ENCODE data around the gene PCSK1N.
"Not testable (repeated sequence)": the region's sequence is repeated elsewhere in the genome, so short reads cannot be mapped to it uniquely, and the experiment has no call there.

The PCSK1N gene

DNA sequence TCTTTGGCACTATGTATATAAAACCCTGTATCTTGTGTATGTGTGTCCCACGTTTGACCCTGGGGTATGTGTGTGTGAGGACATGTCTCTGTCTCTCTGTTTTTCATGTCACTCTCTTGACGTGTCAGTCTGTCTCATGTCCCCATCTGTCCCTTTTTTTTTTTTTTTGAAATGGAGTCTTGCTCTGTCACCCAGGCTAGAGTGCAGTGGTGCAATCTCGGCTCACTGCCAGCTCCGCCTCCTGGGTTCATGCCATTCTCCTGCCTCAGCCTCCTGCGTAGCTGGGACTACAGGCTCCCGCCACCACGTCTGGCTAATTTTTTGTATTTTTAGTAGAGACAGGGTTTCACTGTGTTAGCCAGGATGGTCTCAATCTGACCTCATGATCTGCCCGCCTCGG is 16.0 kb downstream of the PCSK1N start:
- DNase-seq: not testable (repeated sequence)

DNA sequence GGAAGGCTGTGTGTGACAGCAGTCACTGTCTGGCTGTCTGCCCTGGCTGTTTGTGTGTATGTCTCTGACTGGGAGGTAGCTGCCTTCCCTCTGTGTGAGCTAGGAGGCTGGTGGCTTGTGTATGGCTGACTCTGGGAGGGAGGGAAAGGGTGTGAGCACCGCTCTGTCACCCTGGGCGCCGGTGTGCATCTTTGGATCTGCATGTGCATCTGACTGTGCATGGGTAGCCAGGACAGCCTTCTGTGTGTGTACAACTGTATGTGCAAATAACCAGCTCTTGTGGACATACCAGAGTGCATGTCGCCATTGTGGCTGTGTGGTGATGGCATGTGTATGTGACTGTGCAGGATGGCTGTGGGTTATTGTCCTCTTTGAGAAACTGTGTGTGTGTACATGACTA is 16.5 kb downstream of the PCSK1N start:
- DNase-seq: no peak

DNA sequence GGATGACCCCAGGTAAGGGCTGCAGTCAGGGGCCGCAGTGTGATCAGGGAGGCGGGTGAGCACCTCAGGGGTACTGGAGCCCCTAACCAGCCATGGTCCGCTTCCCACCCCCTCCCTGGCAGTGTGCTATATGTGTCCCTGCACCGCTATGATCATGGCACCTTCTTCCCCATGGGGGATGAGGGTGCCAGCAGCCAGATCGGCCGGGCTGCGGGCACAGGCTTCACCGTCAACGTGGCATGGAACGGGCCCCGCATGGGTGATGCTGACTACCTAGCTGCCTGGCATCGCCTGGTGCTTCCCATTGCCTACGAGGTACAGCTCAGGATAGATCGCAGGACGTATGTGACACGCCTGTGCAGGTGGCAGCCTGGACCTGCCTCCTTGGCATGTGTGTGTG is 17.3 kb downstream of the PCSK1N start:
- no peak for DNase-seq

DNA sequence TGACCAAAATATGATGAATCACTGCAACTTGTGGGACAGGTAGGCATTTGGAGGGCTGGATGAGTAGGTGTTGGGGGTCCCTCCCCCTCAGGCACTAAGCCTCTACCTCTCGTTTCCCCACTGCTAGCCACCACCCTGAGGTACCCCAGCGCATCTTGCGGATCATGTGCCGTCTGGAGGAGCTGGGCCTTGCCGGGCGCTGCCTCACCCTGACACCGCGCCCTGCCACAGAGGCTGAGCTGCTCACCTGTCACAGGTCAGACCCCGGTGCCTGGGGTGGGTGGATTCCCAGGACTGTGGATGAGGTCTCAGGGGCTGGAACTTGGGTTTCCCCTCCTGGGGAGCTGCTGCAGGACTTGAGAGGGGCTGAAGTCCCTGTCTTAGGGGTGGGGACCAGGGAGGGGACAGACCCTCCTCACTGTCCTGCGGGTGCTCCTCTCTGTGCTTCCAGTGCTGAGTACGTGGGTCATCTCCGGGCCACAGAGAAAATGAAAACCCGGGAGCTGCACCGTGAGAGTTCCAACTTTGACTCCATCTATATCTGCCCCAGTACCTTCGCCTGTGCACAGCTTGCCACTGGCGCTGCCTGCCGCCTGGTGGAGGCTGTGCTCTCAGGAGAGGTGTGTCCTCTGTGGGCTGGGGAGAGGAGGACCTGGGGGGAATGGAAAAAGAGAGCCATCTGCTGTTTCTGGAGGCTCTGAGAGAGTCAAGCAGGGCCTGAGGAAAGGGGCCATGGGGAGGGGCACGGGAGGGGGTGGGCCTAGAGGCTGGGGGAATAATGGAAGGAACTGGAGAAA is 19.2 kb downstream of the PCSK1N start:
- DNase-seq: no peak

DNA sequence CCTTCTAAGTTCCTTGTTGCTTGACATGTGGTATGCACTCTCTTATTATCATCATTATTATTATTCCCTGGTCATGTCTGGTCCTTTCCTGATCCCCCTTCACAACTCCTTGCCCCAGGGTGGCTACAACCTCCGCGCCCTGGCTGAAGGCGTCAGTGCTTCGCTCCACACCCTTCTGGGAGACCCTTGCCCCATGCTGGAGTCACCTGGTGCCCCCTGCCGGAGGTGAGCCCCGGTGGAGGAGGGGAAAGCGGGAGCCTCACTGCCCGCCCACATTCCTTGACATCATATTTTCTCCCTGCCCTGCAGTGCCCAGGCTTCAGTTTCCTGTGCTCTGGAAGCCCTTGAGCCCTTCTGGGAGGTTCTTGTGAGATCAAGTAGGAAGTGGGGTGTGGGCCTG is 20.1 kb downstream of the PCSK1N start:
- no peak for DNase-seq

DNA sequence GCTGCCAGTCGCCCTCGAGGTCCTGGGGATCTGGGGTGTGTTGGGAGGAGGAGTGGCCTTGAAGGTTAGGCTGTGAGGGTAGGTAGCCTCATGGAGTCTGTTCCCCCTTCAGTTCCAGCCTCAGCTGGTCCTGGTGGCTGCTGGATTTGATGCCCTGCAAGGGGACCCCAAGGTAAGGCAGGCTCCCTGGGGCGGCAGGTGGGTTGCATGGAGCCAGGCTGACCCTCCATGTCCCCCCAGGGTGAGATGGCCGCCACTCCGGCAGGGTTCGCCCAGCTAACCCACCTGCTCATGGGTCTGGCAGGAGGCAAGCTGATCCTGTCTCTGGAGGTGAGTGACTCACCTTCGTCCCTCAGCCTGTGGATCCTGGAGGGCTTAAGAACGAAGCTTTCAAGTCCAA is 20.7 kb downstream of the PCSK1N start:
- no peak for DNase-seq

DNA sequence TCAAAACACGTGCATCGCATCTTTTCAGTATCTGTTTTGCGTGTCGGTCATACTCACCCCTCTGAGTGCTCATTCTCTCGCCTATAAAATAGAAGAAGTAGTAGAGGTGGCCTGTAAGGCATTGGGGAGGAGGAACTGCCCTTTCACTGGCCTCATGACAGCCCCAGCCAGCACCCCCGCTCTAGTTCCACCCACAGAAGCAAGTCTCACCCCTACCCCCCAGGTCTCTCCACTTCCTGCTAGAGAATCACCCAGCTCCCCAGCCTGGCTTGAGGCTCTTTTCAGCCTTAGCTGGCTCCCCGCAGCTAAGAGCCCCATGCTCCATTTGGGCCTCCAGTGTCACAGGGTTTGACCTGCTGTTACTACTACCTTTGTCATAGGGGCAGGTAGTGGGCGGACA is 21.8 kb downstream of the PCSK1N start:
- no peak for DNase-seq

DNA sequence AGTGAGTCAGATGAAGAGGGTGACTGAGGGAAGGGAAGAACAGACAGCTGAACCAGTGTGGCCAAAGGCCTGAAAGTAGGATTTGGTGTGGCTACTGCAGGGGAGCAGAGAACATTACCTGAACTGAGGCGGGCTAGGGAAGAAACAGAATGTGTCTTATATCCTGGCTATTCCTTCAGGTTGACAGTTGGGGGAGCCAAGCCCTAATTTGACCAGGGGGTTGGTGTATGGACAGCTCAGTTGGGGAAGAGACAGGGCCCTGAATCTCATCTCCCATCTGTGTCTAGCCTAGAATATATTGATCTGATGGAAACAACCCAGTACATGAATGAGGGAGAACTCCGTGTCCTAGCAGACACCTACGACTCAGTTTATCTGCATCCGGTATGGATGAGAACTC is 29.3 kb downstream of the PCSK1N start:
- no peak for DNase-seq

DNA sequence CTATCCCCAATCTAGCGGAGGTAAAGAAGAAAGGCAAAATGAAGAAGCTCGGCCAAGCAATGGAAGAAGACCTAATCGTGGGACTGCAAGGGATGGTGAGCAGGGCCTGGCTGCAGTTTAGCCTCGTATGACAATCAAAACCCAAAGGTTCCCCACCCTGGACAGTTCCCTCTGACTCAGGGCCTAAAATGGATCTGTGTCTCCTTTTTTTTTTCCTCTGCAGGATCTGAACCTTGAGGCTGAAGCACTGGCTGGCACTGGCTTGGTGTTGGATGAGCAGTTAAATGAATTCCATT is 32.6 kb downstream of the PCSK1N start:
- no peak for DNase-seq

DNA sequence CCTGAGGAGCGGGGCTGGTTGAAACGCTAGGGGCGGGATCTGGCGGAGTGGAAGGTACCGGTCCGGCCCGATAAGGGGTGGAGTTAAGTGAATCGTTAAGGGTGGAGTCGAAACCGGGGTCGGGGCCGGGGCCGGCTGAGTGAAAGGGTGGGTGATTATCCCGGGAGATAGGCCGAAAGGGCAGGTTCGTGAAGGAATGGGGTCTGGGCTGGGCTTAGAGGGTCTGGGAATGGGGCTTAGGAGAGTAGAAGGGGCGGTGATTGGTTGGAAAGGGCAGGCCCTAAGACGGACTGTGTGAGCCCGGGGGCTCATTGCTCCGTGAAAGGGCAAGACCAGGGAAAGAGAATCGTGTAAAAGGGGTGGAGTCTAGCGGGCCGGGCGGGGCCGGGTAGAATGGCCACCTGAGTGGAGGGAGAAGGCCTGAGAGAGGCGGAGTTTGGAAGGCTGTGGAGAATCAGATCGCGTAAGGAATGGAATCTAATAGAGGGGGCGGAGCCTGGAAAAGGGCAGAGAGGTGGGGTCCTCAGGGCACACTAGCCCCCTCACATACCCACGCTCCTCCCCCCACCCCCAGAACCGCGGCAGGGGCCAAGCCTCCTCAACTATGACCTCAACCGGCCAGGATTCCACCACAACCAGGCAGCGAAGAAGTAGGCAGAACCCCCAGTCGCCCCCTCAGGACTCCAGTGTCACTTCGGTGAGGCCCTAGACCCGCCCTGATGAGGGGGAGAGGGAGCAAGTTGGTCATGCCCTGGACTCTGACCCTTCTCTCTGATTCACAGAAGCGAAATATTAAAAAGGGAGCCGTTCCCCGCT is 33.1 kb downstream of the PCSK1N start:
- DNase-seq: peak; percentile 55

DNA sequence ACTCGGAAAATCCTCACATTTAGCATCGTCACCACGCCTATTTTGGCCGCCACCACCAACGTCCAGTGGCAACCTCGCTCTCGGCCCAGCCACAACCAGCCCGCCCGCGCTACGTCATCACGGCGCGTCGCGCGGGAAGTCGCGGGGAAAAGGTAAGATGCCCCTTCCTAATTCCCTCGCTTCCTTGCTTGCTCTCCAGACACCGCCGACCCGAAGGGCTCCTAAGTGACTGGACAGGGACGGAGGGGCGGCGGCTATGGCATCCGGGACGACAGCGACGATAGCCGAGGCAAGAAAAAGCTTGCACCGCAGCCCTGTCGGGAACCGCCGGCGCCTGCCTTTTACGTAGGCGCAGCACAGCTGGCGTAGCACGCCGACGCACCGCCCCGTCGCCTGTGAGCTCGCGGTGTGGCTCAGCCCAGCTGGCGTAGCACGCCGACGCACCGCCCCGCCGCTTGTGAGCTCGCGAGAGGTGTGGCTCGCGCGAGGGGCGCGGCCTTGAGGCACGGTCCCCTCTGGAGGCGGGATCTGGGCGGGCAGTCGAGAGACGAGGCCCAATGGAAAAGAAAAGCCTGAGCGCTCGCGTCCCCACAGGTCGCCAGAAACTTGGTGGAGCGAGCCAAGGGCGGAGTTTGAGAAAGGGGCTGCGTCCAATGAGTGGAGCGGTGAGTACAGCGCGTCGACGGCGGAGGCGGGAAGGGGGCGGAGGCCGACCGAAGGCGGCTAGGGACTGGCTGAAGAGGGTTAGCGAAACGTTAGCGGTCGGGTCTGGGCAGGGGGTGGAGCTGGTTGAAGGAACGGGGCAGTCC is 33.9 kb downstream of the PCSK1N start, which contains the start of gene HDAC6:
HDAC6 (plus strand) TSS at position 788 of the 809 bp plus-strand sequence. CDS start 626 bp downstream, outside the sequence.
- DNase-seq: peak; percentile 98

DNA sequence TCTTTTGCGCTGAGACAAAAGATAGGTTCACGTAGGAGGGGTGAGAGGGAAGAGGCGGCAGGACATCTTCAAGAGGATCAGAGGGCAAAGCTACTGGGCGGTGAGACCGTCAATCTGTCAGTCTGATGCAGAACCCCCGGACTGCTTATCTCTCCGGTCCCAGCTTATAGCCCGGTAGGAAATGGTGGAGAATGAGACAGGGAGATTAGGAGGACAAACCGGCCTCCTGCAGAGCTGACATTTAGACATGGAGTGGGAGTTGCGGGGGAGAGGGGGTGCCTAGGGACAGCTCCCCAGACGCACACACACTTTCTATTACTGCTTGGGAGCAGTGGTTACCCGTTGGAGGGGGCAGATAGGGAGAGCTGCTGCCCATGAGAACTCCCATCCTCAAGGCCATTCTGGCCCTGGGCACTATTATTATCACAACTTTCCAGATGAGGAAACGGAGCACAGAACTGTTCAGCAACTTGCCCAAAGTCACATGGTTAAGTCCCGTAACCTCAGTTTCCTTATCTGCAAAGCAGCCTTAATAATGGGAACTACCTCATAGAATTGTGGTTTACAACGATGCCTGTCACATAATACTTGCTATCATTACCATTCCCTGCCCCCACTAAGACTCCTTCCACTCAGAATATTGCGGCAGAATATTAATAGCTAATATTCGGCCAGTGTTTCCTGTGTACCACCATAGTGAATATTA is 34.7 kb downstream of the PCSK1N start:
- no peak for DNase-seq

DNA sequence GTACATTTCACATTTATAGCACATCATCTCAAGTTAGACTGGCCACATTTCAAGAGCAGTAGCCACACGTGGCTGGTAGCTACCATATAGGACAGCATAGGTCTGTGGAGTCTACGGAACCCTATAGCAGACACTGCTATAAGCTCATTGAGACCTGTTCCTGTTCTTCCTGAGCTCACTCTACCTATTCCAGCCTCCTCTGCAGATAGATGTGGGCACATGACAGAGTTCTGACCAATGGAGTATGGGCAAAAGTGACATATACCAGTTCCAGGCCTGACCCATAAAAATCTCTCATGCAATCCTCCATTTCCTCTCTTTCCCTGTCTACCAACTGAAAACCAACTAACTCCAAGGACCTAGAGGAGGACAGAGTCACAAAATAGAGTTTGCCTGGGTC is 37.1 kb downstream of the PCSK1N start:
- no peak for DNase-seq

DNA sequence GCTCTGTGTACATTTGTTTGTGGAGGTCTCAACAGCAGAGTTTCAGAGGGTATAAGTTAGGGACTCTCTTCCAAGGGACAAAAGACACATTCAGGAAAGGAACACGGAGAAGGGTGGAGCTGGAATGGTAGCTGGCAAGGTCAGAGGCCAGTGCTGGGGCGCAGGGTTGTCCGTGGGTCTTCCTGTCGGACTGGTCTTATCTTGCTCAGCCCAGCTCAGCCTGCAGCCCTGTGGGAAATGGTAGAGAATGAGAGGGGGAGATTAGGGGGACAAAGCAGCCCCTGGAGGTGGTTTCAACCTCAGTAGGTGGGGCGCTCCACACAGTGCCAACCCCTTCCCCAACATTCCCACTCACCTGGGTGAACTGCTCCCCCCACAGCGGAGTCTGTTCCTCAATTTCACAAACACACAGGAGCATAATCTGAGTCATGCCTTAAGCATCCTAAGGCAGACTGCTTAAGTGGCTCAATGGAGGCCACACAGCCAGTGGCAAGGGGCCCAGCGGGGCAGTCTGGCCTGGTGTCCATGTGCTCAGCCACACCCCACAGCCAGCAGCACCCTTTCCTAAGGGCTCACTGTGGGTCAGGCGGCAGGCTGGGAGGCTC is 40.4 kb downstream of the PCSK1N start:
- no peak for DNase-seq

DNA sequence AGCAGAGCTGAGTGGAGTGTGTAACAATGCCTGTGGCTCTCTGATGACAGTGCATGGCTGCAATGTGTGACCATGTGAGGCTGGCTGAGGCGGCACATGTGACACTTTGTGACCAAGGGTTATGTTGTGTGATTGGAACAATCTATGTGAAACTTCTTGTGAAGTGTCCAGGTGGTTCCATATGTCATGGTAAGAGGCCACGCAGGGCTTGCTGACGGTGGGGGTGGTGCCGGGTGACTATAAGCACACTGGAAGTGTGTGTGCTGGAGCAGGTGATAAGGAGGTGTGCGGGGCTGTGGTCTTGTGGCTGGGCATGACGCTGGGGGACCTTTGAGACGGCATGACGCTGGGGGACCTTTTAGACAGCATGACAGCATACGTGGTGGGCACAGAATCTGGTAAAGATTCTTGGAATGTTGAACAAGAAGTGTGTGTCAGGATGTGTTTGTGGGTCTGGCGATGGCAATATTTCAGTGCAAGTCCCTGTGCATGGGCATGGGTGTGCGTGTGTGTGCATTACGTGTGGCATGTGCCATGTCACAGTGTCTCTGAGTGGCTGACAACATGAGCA is 41.0 kb downstream of the PCSK1N start:
- DNase-seq: no peak

DNA sequence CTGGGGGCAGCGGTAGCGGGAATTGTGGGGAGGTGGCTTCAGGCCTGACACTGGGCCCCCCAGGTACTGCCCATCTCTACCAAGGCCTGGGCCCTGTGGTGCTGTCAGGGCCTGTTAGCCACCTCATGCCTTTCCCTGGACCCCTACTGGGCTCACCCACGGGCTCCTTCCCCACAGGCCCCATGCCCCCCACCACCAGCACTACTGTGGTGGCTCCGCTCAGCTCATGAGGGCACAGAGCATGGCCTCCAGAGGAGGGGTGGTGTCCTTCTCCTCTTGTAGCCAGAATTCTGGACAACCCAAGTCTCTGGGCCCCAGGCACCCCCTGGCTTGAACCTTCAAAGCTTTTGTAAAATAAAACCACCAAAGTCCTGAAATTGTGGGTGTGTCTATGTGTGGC is 41.5 kb downstream of the PCSK1N start:
- no peak for DNase-seq

DNA sequence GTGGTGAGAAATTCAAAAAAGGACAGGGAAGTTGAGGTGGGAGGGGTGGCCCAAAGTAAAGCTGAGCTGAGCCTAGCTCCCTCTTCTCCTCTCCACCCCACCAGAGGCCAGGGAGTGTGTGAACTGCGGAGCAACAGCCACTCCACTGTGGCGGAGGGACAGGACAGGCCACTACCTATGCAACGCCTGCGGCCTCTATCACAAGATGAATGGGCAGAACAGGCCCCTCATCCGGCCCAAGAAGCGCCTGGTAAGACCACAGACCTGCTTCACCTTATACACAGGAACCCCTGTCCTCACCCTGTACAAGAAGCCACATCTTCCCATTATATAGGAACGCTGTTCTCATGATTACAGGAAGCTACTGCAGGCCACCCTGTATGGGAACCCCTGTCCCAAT is 43.2 kb downstream of the PCSK1N start:
- DNase-seq: no peak

DNA sequence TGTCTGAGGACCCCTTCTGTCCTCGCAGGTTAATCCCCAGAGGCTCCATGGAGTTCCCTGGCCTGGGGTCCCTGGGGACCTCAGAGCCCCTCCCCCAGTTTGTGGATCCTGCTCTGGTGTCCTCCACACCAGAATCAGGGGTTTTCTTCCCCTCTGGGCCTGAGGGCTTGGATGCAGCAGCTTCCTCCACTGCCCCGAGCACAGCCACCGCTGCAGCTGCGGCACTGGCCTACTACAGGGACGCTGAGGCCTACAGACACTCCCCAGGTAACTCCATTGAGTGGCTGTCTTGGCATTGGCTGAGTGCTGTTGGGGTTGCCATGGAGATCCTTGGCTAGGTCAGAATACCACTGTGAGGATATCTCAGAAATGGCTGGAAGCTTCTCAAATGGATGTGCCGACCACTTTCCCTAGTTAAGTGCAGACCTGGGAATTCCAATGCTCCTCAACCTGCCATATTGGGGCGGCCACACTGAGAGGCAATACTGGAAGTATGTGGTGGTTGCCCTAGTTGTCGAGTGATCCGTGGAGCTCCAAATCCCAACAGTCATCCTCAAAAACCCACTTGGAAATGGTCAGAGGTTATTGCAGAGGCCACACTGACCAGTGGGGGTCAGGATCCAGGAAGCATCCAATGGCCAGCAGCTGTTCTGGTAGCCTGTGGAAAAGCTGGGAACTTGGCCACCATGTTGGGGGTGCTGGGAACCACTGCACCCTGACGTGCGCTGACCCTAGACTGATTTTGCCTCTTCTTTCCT is 44.2 kb downstream of the PCSK1N start:
- no peak for DNase-seq

DNA sequence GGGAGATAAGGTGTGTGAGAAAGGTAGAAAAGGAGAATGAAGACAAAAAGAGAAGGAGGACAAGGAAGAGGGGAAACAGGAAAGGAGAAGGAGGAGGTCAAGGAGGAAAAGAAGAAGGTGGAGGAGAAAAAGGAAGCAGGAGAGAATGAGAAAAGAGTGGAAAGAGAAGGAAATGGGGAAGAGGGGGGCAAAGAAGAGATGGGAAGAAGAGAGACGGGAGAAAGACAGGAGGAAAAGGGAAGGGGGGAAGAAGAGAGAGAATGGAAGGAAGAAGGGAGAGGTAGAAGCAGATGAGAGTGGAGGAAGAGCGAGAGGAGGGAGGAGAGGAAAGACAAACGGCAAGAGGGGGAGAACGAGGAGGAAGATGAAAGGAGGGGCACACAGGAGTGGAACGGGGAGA is 44.9 kb downstream of the PCSK1N start:
- DNase-seq: no peak

DNA sequence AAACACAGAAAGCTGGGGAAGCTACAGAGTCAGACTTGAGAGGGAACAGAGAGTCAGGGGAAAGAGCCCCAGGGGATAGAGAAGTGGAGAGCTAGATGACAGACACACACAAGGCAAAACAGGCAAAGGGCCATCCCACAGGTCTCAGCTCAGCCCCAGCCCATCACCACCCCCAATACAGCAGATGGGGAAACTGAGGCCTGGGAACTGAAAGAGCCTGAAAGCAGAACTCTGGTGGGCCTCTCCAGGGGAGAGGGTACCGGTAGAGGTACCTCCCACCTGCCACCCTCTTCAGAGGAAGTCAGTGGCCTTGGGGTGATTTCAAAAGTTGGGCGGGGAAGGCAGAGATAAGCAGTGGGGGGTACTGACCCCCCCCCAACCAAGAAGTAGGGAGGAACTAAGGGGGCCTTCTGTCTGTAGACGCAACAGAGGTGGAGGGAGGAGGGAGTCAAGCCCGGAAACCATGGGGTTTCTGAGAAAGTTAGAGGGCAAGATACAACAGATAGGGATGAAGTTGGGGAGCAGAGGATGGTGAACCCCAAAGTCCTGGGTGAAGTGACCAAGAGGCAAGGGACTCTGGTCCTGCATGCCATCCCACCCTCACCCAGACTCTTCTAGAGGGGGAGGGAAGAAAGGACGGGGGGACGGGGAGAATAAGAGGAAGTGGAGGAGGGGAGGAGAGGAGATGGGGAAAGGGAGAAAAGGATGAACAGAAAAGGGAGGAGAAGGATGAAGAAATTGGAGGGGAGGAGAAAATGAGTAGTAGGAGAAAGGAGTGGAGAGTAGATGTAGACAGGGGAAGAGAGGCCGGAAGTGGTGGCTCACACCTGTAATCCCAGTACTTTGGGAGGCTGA is 45.8 kb downstream of the PCSK1N start:
- DNase-seq: no peak

Data from CD4-positive, alpha-beta T cell treated with Interleukin-4 for 4 hours (primary cell).